ENCODE data around the gene BCAR1.
"Not testable (repeated sequence)": the region's sequence is repeated elsewhere in the genome, so short reads cannot be mapped to it uniquely, and the experiment has no call there.

BCAR1 gene

DNA sequence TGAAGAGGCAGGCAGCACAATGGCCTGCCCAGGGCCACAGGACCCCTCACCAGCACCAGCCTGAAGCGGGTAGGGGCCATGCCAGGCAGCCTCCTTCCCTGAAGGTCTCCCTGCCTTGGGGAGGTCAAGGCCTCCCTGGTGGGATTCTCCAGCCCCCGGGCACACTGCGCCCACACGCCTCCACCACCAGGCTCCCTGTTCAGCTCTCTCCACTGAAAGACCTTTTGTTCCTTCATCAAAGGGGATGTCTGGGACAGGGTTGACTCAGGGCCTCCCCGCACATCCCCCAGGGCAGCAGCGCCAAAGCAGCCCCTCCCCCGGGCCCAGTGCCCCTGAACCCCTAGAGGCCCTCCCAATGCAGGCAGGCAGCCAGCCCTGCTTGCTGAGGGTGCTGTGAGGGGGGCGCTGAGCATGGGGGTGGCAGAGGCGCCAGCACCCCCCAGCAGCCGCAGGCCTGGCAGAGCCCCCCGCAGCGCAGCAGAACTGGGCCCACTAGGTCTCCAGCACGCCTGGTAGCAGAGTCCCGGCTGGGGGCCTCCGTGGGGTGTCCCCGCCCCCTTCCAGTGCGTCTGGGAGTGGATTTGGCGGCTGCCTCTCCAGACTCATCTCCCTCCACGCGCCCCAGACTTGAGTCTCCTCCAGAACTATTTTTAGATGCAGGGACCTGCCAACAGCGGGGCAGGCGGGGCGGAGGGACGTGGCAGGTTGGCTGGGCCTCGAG is 13.1 kb downstream of the BCAR1 start:
- DNase-seq: no peak

DNA sequence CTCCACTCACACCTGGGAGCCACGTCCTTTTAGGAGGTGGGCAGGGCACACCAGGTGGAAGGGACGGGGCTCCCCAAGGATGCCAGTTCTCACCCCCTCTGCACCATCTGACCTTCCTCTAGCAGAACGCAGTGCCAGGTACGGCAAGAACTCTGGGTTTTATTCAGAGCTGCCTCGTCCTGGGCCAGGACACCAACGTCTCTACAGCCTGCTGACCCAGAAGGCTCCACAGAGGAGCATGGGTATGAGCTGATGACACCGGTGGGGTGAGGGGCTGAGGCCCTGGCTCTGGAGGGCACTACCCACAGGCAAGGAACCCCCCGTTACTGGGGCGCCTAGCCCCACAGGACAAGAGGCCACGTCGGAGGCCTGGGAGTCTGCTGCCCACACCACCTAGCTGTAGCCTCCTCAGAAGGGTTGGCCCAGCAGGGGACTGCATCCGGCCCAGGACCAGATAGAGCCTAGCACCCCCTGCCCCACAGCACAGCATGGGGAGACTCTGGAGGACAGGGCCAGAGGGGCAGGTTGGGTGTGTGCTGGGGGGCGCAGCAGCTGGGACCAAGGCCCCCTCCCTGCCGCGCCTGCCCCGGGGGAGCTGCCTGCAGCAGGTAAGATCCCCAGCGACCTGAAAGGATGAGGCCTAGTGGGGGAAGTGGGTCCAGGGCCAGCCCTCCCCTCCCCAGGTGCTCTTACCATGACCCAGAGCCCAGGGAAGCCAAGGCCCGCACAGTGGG is 13.9 kb downstream of the BCAR1 start:
- no peak for DNase-seq

DNA sequence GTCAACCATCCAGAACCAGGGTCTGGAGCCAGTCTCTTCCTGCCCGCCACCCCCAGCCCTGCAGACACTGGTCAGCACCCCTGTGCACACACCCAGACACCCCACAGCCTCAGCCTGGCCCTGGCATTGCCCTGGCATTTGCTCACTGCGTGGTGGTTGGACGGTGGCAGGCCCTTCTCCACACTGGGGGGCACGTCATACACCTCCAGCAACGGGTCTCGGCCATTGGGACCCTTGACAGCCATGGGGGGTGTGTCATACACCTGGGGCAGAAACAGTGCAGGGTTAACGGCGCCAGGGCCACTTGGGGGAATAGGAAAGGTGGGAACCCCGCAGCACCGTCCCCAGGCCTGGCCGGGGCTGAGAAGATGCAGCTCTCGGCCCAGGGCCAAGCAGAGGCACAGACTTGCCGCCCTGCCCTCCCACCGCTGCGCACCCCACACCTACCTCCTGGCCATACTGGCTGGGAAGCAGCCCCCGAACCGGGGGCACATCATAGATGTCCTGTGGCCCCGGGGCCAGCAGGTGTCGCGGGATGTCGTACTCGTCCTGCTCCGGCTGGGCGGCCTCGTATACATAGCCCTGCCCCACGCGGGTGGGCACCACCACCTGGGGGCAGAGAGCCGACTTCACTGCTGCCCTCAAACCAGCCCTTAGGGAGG is 14.6 kb downstream of the BCAR1 start:
- DNase-seq: no peak

DNA sequence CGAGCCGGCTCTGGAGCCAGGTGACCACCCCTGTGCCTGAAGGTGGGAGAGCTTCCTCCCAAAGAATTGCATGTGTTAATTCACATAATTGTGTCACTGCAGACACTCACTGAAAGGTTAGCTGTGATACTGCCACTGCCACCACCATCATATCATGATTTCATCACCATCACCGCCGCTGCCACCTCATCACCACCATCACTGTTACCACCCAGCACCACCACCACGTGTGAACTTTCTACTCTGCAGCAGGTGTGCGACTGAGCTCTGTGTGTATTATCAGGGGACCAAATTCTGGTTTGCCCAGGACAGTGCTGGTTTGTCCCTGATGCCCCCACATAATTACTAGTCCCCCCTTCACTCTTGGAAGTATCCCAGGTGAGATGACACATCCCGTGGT is 15.2 kb downstream of the BCAR1 start:
- DNase-seq: no peak

DNA sequence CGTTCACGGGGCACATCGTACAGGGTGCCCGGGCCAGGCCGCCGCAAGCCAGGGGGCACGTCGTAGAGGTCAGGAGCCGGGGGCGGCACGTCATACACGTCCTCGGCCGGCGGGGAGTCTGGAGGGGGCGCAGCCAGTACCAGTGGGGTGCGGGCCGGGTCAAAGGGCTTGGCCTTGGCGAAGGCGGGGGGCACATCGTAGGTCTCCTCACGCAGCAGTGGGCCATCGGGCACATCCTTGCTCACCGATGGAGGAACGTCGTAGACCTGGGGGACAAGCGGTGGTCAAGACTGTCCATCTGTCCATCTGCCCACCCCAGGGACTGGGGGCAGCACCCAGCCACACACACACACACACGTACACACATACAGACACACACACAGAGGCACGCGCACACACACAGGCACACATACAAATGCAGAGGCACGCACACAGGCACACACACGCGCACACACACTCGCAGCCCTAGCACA is 15.7 kb downstream of the BCAR1 start:
- no peak for DNase-seq

DNA sequence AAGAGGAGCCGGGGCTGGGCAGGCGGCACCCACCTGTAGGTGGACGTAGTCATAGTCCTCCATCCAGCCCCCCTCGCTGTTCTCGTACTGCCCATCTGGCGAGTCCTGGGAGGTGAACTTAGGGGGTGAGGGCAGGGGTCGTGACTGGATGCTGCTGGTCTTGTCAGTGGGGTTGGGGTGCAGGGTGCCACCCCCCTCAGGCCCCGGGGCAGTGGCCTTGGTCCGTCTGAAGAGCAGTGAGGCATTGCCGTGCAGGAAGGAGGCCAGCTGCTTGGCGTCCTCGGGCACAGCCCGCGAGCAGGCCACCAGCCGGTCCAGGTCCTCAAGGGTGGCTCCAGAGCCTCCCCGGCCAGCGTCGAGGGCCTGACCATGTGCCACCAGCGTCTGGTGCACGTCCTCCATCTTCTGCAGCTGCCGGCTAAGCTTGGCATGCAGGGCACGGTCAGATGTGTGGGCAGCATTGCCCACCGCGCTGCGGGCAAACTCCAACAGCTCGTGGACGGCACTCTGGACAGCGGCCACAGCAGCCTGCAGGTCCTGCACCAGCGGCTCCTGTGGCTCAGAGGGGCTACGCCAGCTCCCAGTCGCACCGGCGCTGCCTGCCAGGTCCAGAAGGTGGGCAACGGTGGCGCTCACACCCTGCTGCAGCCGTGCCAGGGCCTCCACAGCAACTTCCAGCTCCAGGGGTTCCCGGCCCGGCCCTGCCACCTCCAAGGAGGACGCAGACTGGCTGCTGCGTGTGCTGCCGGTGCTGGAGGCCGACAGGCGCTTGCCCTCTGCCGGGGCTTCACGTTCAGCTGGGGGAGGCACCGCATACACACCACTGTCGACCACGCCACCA is 16.3 kb downstream of the BCAR1 start:
- DNase-seq: no peak

DNA sequence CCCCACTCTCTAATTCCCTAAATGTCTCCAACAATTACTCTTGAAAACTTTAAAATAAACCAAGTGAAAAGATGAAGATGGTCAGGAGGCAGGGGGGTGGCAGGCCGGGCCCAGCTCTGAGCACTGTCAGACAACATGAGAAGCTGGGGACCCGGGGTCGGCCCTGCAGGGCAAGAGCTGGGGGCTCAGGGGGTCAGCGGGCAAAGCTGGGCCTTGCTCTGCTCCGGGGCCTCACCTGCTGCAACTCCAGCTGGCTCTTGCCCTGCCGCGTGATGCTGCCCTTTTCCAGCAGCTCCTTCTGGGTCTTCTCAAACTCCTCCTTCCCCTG is 17.8 kb downstream of the BCAR1 start:
- DNase-seq: no peak

DNA sequence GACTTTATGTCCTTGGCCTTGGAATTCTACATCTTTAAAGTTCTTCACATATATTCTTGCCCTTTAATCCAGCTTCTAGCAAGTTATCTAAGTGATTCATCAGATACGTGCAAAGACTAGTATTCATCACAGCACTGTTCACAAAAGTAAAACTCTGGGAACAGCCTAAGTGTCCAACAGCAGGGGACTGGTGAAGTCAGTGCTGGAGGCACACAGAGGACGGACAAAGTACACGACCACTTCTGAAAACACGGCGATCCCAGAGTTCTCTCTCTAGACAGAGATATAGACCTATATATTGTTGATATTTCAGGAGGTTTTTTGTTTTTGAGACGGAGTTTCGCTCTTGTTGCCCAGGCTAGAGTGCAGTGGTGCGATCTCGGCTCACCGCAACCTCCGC is 19.9 kb downstream of the BCAR1 start:
- no peak for DNase-seq

DNA sequence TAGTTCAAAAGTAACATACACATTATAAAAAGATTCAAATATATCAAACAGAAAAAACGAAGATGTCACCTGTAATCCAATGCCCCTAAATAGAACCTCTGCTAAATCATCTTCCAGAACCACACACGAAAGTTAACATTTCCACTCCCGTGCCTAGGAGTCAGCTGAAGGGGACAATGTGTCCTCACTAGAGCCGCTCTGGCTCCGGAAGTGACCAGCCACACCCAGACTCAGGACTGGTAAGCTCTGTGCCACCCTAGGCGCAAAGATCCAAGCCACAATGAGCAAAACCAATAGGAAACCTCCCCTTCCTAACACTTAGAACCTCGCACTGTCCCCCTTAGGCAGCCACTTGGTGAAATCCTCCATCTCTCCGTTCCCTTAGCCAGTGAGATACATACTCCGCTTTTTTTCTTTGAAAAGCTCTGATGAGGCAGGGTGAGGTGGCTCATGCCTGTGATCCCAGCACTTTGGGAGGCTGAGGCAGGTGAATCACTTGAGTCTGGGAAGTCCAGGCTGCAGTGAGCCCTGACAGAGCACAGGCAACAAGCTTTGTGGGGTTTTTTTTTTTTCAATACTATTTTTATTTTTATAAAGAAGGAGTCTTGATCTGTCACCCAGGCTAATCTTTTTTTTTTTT is 20.8 kb downstream of the BCAR1 start:
- DNase-seq: no peak

DNA sequence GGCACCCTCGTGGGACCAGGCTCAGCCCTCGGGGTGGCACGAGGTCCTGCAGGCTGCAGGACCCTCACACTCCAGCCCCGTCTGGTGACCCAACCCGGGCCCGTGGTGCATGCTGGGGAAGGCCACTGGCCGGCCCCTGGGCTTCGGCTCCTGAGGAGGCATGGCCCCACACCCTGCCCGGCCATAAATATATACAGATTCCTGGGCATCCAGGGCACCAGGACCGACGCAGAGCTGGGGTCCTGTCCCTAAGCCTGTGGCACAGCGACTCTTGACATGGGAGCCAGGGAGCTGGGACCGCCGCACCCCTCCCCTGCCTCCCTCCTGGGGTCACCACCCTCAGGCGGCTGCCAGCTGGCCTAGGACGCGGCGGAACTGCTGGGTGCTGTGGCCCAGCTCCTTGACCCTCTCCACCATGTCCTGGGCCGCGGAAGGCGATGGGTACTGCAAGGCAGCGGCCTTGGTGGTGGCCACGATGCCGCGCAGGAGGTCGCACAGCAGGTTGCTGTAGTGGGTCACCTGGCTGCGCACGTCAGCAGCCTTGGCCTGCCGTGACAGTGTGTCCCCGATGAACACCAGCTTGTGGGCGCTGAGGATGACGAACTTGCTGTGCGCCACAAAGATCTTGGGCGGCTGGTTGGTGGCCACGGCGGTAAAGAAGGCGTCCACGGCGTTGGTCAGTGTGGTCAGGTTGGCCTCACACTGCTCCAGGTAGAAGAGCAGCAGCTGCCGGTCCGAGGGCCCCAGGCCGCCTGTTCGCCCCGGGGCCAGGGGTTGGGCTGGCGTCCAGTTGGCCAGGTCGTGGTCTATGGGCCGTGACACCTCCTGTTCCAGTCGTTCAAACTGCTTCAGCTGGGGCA is 22.0 kb downstream of the BCAR1 start:
- DNase-seq: no peak

DNA sequence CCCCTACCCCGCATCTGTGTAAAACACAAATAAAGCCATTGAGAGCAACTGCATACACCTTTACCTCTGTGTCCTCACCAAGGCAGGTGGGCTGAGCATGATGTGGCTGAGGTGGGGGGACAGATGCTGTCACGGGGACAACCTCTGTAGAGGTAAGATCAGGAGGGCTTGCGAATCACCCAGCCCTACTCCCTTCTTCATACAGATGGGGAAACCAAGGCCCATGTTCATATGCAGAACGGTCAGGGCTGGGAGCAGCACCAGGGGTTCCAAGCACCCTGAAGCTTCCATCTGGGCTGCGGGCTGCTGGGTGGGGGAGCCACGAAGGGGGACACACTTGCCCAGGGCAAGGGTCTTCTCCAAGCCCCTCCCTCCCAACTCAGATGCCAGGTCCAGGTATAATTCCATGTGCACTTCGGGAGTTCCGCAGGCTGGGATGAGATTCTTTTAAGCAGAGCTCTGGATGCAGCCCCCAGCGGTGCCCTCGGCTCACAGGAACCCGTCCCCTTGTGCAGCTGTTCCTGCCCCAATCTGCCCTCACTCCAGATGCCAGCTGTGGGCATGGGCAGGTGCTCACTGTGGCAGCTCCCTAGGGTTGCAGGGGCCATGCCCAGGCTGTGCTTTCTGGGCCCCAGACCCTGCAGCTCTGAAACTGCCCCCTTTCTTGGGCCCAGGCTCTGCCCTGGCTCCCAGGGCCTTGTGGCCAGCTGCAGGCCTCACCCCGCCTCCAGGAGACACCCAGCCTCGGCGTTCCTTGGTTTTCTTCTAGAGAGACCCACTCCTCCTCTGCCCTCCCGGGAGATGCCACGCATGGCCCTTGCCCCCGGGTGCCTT is 23.1 kb downstream of the BCAR1 start:
- no peak for DNase-seq

DNA sequence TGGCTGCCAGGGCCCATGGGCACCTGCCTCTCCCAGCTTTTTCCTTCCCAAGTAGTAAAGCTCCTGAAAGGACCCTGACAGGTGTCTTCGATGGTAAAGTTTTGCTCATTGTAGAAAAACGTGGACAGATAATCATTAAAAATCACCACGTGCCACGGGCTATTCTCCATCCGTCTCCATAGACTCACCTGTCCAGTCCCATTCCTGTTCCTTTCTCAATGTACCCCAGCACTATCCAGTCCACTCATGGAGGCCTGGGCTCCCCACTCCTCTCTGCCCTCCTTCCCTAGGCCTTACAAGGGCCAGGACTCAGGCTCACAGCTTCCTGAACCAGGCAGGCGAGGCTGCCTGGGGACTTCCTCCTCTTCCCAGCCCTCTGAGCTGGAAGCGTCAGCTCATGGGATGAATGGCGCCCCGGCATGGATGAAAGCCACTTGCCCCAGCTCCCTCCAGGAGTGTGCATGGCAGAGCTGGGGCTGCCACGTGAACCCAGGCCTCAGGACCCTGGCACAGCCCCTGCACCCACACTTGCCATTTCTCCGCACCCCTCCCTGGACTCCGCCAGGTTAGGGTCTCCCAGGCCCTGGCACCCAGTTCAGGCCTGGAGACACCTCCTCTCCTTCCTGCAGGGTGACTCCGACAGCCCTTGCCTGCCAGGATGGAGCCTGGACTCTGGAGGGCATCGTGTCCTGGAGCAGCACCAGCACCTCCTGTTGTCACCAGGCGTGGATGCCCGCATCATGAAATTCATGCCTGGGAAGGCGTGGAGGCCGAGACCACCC is 23.9 kb downstream of the BCAR1 start:
- DNase-seq: no peak

DNA sequence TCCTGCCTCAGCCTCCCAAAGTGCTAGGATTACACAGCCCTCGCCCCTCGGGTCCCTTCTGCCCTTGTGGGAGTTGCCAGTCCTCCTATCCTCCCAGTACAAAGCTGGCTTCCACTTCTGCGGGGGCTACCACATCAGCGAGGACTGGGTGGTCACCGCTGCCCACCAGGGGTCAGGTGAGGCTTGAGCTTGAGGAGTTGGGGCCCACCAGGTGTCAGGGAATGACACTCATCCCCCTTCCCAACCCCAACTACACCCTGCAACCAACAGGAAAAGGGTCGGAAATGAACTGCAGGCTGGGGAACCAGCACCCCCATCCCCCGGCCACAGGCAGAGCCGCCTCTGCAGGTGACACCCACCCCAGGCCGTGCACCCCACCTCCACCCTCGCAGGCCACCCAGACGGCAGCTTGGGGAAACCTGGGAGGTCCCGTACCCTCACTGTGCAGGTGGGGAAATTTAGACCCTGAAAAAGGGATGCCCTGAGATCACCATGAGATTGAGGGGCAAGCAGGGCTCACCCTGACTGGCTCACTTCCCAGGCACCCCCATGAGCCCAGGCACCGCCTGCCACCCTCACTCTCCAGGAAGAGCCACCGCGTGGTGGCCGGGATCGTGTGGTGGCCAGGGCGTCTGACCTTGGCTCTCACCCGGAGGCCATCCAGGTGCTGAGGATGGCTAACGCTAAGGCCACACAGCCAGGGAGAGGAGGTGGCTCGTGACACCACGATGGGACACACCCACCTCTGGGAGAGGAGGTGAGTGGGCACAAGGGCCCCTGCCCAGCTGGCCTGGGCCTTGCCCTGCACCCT is 24.7 kb downstream of the BCAR1 start:
- DNase-seq: no peak

DNA sequence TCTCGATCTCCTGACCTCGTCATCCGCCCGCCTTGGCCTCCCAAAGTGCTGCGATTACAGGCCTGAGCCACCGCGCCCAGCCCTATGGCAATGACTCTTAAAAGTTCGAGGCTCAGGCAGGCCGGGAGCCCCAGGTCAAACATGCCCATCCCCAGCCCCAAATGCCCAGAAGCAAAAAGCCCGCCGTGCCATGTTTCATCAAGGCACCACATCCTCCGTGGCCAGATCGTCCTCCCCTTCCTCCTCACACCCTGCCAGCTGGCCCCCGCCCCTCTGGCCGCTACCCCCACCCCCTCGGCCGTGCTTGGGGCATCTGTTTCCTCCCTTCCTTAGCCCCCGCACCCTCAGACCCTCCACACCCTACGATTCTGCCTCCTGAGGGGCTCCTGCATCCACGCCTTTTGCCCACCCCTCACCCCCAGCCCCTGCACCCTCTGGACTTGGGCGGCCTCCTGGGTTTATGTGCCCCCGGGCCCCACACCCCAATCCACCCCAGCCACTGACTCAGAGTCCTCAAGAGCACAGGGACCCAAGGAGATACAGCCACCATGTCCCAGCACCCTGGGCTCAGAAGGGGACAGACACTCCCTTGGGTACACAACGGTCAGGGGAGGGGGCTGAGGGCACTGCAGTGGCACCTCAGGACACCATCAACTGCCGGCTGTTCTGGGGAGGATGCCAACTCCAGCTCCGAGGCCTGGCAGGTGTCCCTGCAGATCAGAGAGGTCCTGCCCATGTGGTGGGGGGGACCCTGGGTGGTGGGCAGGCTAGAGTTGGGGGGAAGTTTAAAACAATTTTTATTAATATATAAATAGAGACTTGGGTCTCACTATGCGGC is 25.5 kb downstream of the BCAR1 start:
- DNase-seq: no peak

DNA sequence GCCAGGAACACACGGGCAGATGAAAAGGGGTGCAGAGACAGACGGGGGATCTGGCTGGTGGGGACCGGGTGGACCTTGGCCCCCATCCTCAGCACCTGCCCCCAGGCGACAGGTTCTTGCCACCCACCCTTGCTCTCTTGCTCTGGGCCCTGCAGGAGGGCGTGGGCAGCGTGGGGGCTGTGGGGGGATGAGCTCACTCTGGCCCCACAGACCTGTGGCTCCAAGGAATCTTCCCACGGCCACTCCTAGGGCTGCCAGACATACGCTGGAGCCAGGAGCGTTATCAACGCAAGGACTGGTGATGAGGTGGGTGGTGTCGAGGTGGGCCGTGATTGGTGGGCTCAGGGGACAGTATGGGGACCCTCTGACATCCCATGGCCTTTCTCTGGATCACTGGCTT is 26.3 kb downstream of the BCAR1 start:
- no peak for DNase-seq

DNA sequence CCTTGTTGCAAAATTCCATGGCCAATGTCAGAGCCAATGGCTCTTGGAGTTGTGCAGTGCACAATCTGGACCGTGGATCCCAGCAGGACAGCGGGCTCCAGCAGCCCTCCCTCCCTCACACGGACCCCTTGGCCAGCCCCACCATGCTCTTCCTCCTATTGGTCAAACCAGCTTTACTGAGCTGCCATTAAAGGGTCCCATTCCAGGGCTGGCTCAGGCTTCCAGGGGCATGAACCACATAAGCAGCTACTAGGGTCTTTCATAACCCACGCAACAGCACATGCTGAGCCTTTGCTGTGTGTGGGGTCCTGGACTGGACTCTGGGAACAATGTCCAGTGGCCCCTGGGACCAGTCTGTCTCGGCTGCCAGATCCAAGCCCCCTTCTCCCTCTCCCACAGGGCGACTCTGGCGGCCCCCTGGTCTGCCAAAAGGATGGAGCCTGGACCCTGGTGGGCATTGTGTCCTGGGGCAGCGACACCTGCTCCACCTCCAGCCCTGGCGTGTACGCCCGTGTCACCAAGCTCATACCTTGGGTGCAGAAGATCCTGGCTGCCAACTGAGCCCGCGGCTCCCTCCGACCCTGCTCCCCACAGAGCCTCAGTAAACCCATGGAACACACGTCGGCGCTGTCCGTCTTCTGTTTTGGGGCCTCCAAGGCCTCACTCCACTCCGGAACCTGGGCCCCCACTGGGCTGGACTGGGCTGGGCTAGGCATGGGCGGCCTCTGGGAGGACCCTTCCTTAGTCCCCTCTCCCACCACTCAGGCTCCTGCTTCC is 26.9 kb downstream of the BCAR1 start:
- no peak for DNase-seq

DNA sequence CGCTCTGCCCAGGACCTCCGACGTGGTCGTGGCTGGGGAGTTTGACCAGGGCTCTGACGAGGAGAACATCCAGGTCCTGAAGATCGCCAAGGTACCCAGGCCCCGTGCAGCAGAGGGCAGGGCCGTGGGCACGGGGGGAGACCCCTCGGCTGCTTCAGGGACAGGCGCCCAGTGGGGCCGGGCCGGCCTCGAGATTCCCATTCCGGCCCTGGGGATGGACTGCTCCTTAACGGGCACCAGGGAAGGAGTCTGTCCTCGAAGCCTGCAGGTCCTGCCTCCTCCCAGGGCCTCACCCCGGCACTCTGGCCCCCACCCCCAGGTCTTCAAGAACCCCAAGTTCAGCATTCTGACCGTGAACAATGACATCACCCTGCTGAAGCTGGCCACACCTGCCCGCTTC is 28.3 kb downstream of the BCAR1 start:
- DNase-seq: not testable (repeated sequence)
